GM20000 (cell line): ENCODE measurements around the gene CCDC88C.

Experiments used
- DNase-seq: peaks from one replicate; pipeline ENCODE4 v3.0.0; 2012; ENCODE audit warnings: low spot score
- TF ChIP-seq, protein P1 (sequence below): IDR thresholded peaks from 2 replicates; pipeline ENCODE4 v1.5.1; 2012; ENCODE audit warnings: mild to moderate bottlenecking, control low read depth; ENCODE audit errors: extremely low read depth, missing control alignments

Gene CCDC88C

DNA sequence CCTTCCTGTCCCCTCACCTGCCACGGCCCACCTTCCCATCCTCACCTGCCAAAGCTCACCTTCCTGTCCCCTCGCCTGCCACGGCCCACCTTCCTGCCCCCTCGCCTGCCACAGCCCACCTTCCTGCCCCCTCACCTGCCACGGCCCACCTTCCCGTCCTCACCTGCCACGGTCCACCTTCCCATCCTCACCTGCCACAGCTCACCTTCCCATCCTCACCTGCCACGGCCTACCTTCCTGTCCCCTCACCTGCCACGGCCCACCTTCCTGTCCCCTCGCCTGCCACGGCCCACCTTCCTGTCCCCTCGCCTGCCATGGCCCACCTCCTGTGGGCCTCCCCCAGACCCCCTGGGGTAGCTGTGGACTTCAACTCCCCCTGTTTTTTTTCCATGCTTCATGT, 124.3 kb downstream of the CCDC88C start:
- peak; percentile 77 for DNase-seq
- TF ChIP-seq, protein P1, sequence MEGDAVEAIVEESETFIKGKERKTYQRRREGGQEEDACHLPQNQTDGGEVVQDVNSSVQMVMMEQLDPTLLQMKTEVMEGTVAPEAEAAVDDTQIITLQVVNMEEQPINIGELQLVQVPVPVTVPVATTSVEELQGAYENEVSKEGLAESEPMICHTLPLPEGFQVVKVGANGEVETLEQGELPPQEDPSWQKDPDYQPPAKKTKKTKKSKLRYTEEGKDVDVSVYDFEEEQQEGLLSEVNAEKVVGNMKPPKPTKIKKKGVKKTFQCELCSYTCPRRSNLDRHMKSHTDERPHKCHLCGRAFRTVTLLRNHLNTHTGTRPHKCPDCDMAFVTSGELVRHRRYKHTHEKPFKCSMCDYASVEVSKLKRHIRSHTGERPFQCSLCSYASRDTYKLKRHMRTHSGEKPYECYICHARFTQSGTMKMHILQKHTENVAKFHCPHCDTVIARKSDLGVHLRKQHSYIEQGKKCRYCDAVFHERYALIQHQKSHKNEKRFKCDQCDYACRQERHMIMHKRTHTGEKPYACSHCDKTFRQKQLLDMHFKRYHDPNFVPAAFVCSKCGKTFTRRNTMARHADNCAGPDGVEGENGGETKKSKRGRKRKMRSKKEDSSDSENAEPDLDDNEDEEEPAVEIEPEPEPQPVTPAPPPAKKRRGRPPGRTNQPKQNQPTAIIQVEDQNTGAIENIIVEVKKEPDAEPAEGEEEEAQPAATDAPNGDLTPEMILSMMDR, result no peak

DNA sequence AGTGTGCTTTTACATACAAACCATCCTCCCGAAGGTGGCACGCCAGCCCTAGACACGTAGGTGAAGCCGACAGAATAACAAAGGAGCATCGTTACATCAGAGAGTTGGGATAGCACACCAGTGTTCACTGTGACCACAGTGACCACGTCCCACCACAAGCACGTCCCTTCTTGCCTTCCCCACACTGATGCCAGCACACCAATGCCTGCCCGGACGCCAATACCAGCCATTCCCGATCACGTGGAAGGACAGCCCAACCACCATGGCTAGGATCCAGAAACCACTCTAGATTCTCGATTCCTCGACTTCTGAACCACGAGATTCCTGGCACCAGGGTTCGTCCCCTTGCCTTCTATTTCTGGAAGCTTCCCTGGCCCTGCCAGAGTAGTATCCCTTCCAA, 125.1 kb downstream of the CCDC88C start:
- no peak for DNase-seq
- TF ChIP-seq, protein P1, result no peak

DNA sequence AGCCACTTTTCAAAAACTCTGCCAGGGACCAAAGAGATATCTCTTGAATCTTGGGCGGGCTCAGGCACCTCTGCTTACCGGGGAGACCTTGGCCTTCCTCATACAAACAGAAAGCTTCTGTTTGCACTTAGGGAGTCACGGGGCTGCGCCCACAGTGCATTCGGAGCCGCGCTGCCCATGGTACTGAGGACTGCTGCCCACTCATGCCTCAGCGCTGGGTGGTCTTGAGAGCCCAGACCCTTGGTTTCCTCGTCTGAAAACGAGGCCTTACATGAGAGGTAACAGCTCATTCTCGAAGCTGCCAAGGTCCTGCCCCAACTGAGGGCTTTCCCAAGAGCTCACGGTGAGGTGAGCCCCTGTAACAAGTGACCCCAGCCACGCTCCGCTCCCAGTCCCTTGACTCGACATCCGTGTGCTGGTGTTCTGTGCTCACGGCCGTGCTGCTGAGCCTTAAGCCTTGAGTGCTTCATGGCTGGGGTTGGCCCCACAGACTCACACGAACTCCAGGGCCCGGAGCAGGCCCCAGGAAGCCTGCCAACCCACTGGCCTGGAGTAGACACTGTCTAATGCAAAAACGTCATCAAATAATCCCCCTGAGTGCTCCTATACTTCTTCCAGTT, 125.7 kb downstream of the CCDC88C start:
- DNase-seq, result no peak

DNA sequence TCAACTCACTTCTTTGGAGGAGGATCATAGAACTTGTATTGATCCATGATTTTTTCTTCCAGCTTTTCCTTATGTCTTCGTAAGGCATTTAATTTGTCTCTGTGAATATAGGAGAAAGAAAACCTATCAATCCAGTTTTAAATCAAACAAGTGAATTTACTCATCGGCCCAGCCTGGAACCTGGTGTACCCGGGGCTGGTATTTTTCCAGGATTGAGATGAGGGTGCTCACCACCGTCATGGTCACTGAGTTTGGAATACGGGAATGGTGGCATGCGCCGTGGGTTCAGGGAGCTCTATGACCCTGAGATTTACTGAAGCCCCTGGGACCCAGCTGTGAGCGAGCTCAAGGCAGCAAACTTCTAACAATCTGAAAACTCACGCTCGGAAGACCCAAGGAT, 126.6 kb downstream of the CCDC88C start:
- no peak for DNase-seq
- TF ChIP-seq, protein P1, result no peak

More for the DNA sequence above, 125.7 kb downstream of the CCDC88C start:
- TF ChIP-seq, protein P1, result no peak

DNA sequence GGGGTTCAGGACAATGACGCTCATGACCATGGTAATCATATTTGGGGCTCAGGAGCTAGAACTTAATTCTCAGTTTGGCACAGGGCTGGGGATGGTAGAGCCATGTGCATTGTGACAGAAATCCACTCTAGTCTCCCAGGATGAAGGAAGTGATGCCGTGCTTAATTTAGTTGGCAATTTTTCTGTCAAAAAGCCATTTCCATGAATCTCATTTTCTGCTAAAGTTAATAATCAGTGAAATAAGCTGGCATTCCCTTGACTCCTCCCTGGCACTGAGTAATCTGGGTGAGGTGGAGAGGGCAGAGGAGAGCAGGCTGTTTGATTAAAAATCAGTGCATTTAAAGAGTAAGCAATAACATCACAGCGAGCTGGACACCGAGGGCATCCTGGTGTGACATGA, 128.2 kb downstream of the CCDC88C start:
- TF ChIP-seq, protein P1, result no peak
- DNase-seq, result no peak

DNA sequence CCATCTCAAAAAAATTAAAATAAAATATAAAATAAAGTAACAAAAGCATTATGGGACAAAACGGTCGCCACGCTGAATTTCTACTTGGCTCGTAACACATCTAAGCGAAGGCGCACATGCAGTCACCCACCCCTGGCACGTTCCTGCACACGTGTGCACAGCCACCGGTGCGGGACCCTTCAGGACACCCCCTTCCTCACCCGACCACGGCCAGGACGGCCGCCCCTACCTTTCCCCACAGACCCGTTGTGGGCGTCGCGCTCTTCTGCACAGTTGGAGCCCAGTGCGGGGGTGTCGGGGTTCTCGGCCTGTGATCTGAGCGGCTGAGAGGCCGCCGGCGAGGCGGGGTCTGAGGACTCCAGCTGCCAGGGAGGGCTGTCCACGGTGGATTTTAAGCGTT, 128.7 kb downstream of the CCDC88C start:
- TF ChIP-seq, protein P1, result no peak
- no peak for DNase-seq

DNA sequence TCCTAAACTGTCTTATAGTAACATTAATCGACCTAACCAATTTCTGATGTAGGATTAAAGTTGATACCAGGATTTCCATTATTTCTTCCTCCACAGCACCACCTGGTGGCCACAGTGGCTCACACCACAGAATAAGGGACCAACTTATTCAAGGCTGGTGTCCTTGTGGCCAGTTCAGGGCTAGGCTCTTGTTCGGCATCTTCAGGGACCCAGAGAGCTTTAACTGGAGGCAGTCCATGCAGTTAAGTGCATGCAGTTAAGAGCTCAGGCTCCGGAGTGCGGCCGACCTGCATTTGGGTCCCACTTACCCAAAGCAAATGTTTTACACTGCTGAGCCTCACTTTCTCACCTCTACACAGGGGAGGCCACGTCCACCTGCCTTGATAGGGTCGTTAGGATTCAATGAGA, 131.1 kb downstream of the CCDC88C start:
- TF ChIP-seq, protein P1, result peak; percentile 78
- DNase-seq, result peak; percentile 88
